CD4-positive, alpha-beta T cell treated with Interferon alpha-2 for 1 hour (primary cell): ENCODE data around the gene HBZ.

ENCODE experiments used
- DNase-seq, 2 donors: peaks; one replicate each; pipeline ENCODE4 v3.0.0-alpha.2; 2020 to 2022

HBZ gene

GRCh38 chr16:152141-153128 lies at the start of gene HBZ:
TSS of gene HBZ (plus strand) at chr16:152644. CDS start at chr16:152910, 266 bp downstream.
- no peak for DNase-seq

- DNase-seq: no peak
These were observed 48.1 kb upstream of the HBZ start for GRCh38 chr16:104355-104754.

- no peak for DNase-seq
These were observed 47.5 kb upstream of the HBZ start for GRCh38 chr16:104928-105327.

GRCh38 chr16:105521-105920 lies 46.9 kb upstream of the HBZ start:
- no peak for DNase-seq

- DNase-seq: peak; percentile 55 to 75
These were observed 45.7 kb upstream of the HBZ start for GRCh38 chr16:106623-107324.

- DNase-seq: no peak
These were observed 40.1 kb upstream of the HBZ start for GRCh38 chr16:112153-112840.

GRCh38 chr16:114327-114726 lies 38.1 kb upstream of the HBZ start:
- DNase-seq: no peak

GRCh38 chr16:116015-116414 lies 36.4 kb upstream of the HBZ start:
- no peak for DNase-seq

GRCh38 chr16:117379-118365 lies 34.8 kb upstream of the HBZ start:
- DNase-seq: peak; percentile 71 to 76

GRCh38 chr16:118857-119256 lies 33.6 kb upstream of the HBZ start:
- DNase-seq: no peak

- no peak for DNase-seq
These were observed 33.1 kb upstream of the HBZ start for GRCh38 chr16:119295-119694.

- no peak for DNase-seq
These were observed 32.5 kb upstream of the HBZ start for GRCh38 chr16:119835-120491.

GRCh38 chr16:120756-121155 lies 31.7 kb upstream of the HBZ start:
- DNase-seq: no peak

GRCh38 chr16:122361-122760 lies 30.1 kb upstream of the HBZ start:
- no peak for DNase-seq

- peak; percentile 27 to 40 for DNase-seq
These were observed 28.7 kb upstream of the HBZ start for GRCh38 chr16:123558-124350.

- DNase-seq: no peak
These were observed 27.4 kb upstream of the HBZ start for GRCh38 chr16:125011-125410.

GRCh38 chr16:129075-129474 lies 23.4 kb upstream of the HBZ start:
- no peak for DNase-seq

- no peak for DNase-seq
These were observed 21.8 kb upstream of the HBZ start for GRCh38 chr16:130533-131173.

- no peak for DNase-seq
These were observed 20.3 kb upstream of the HBZ start for GRCh38 chr16:132120-132519.

GRCh38 chr16:133716-134115 lies 18.7 kb upstream of the HBZ start:
- no peak for DNase-seq
